ENCODE measurements around the gene HOXA6. TPM values are rescaled to one million over a fixed set of nuclear protein-coding genes. Genes with fewer than 3 reads are reported as not detected.
A peak's percentile ranks its signal among the peaks of the same experiment; 100 is the strongest.

The HOXA6 gene
- total RNA-seq, 2 experiments from 2014 or later = not detected

DNA sequence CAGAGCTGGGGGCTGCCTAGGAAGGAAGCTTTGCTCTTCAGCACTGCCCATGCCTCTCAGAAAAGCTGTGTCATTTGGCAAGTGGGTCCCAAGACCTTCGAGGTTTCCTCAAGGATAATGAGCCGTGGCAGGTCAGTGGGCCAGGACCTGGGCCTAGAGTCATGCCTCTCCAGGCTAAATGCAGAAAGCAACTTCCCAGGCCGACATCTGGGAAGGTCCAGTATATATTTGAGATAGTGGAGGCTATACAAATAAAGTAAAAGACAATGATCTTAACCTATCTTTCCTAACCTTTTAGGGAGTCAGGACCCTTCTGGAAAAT lies 28.9 kb upstream of the HOXA6 start:
- TF ChIP-seq, protein P1, sequence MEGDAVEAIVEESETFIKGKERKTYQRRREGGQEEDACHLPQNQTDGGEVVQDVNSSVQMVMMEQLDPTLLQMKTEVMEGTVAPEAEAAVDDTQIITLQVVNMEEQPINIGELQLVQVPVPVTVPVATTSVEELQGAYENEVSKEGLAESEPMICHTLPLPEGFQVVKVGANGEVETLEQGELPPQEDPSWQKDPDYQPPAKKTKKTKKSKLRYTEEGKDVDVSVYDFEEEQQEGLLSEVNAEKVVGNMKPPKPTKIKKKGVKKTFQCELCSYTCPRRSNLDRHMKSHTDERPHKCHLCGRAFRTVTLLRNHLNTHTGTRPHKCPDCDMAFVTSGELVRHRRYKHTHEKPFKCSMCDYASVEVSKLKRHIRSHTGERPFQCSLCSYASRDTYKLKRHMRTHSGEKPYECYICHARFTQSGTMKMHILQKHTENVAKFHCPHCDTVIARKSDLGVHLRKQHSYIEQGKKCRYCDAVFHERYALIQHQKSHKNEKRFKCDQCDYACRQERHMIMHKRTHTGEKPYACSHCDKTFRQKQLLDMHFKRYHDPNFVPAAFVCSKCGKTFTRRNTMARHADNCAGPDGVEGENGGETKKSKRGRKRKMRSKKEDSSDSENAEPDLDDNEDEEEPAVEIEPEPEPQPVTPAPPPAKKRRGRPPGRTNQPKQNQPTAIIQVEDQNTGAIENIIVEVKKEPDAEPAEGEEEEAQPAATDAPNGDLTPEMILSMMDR (IDR thresholded peaks at IDR 0.05) = no peak
- no peak overlapping the region for H3K4me3 Mint-ChIP-seq

DNA sequence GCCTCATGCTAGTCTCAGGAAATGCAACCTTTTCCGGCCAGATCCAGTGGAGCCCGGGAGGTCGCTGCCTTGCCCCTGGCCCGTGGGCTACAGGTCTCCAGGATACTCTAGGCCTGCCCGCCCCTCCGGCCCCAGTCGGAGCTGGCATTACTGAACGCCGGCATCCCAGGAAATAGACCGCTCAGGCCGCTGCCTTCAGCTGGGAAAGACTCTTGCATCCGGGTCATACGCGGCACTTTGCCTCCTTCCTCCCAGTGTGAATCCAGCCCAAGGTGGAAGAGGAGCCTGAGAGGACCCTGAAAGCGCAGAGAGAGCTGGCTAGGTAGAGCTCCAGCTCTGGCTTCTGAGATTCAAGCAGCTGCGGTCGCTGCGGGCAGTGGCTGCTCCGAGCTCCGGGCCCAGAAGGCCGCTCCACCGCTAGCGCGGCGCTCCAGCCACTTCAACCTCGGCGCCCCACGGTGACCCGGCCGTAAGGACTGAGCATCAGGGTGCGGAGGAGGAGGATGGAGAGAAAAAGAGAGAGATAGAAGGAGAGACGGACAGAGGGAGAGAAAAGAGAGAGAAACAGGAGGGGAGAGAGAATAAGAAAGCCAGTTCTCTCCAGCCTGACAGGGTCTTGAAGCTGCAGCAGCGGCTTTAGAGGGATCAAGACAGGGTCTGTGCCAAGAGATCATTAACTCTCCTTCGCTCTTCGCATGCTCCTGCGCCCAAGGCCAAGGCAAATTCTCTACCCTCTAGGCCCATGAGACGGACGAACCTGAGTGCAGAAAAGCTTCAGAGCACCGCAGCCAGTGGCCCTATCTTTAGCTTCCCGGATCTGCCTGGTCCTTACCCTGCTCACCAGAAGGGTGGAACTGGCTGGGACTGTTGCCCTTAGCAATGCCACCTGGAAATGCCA lies 28.3 kb upstream of the HOXA6 start:
- ATAC-seq (ENCODE audit: poor library complexity) = no peak
- no peaks in the 10 kb centered on the region for H3K9me3 Mint-ChIP-seq
- peaks cover 27% of the 10 kb centered on the region for H3K4me1 Mint-ChIP-seq (ENCODE audit: low read depth)
- peak in 2 of 14 experiments; percentile 10 to 27 for DNase-seq
- peaks cover 5 to 56% of the 10 kb centered on the region in 2 experiments for H3K9me3 ChIP-seq (ENCODE audit: control insufficient read depth in 1 of 2, insufficient read depth in 1 of 2, low read length in 2 of 2)
- intact Hi-C loops (cut with DNase I, micrococcal nuclease) = loop anchor here in 1 of 2 experiments (5.0 kb wide), 1 partner anchor 1224 kb away; no protein-coding TSS in a partner anchor
- TF ChIP-seq, protein P1 (IDR thresholded peaks at IDR 0.05) = no peak
- no peaks in the 10 kb centered on the region for H3K36me3 ChIP-seq (ENCODE audit: insufficient read depth, low read length)
- peaks cover 45% of the 10 kb centered on the region for H3K4me1 ChIP-seq (ENCODE audit: insufficient read depth, low read length)
- no peak overlapping the region for H3K4me3 Mint-ChIP-seq
- ChIA-PET POLR2A (interaction anchor here (1.0 kb wide), 2 partner anchors 9 to 10 kb away, joined by 3 read pairs; partner anchors contain the start of gene HOXA11), CTCF (interaction anchor here (1.2 to 2.2 kb wide), 2 partner anchors 25 to 1281 kb away, joined by 3 to 8 read pairs; no protein-coding TSS in a partner anchor)
- peaks cover 86% of the 10 kb centered on the region for H3K27me3 Mint-ChIP-seq
- H3K27me3 ChIP-seq (ENCODE audit: control insufficient read depth in 1 of 2, insufficient read depth in 2 of 2, low read length in 2 of 2) = peaks cover 76 to 95% of the 10 kb centered on the region in 2 experiments
- no peak overlapping the region for H3K27ac Mint-ChIP-seq
- no peak overlapping the region for H3K4me3 ChIP-seq (ENCODE audit: low read length)
- no peak overlapping the region for H3K27ac ChIP-seq (ENCODE audit: low read depth in 1 of 2, low read length in 2 of 2)
- H3K36me3 Mint-ChIP-seq (ENCODE audit: low read depth) = no peaks in the 10 kb centered on the region

More for the DNA sequence above, 28.9 kb upstream of the HOXA6 start:
- POLR2A ChIA-PET = interaction anchor here (1.0 kb wide), 2 partner anchors 8 to 10 kb away, joined by 3 read pairs; partner anchors contain the start of gene HOXA11
- Histone ChIP-seq H3K36me3 (ENCODE audit: insufficient read depth, low read length) (no peaks in the 10 kb centered on the region), H3K4me3 (ENCODE audit: low read length) (no peak overlapping the region), H3K27me3 (ENCODE audit: control insufficient read depth in 1 of 2, insufficient read depth in 2 of 2, low read length in 2 of 2) (peaks cover 71 to 93% of the 10 kb centered on the region in 2 experiments), H3K4me1 (ENCODE audit: insufficient read depth, low read length) (peaks cover 41% of the 10 kb centered on the region), H3K9me3 (ENCODE audit: control insufficient read depth in 1 of 2, insufficient read depth in 1 of 2, low read length in 2 of 2) (peaks cover under 1 to 52% of the 10 kb centered on the region in 2 experiments), H3K27ac (ENCODE audit: low read depth in 1 of 2, low read length in 2 of 2) (no peak overlapping the region)
- peaks cover 86% of the 10 kb centered on the region for H3K27me3 Mint-ChIP-seq
- peaks cover 21% of the 10 kb centered on the region for H3K4me1 Mint-ChIP-seq (ENCODE audit: low read depth)
- no peaks in the 10 kb centered on the region for H3K36me3 Mint-ChIP-seq (ENCODE audit: low read depth)
- CTCF ChIA-PET = interaction anchor here (1.2 to 2.2 kb wide), 2 partner anchors 26 to 1282 kb away, joined by 3 to 8 read pairs; no protein-coding TSS in a partner anchor
- H3K27ac Mint-ChIP-seq = no peak overlapping the region
- intact Hi-C loops (cut with DNase I, micrococcal nuclease) = loop anchor here in 1 of 2 experiments (5.0 kb wide), 1 partner anchor 1224 kb away; no protein-coding TSS in a partner anchor
- ATAC-seq (ENCODE audit: poor library complexity) = no peak
- no peaks in the 10 kb centered on the region for H3K9me3 Mint-ChIP-seq
- DNase-seq = no peak

DNA sequence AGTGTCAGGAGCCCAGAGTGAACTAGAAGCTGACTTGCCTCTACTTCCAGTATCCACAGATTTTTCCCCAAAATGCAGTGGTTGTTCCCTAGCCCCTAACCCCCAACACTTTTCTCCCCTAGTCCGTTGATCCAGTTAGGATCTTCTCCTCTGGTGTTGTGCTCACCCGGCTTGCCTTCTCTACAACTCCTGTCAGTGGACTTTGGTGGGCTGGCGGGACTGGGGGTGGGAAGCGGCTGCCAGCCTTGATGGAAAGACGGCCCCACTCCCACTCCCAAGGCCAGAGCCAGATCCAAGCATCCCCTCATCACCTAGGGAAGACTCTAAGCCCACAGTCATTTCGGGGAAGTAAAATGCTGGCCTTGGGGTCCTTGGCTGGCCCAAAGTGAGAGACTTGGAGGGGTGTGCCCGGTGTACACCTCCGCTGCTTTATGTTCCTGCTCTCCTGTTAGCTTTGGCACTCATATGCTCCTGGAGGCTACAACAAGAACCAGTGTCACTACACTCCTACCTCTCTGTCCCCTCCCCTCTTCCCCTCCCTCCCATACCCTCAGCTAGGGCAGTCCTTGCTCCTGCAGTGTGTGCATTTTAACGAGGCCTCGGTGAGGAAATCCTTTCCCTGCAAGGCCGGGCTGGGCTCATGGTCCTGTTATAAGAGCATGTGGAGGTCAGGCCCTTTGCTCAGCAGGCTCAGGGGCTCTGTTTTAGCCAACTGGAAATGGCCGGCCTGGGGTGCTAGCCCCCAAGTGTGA lies 27.5 kb upstream of the HOXA6 start:
- no peaks in the 10 kb centered on the region for H3K36me3 ChIP-seq (ENCODE audit: insufficient read depth, low read length)
- H3K27ac ChIP-seq (ENCODE audit: low read depth in 1 of 2, low read length in 2 of 2) = no peak overlapping the region
- ChIA-PET CTCF (interaction anchor here (0.9 kb wide), 1 partner anchor 24 kb away, joined by 3 read pairs; no protein-coding TSS in a partner anchor), POLR2A (interaction anchor here (0.7 kb wide), 1 partner anchor 9 kb away, joined by 3 read pairs; no protein-coding TSS in a partner anchor)
- H3K27me3 Mint-ChIP-seq = peaks cover 88% of the 10 kb centered on the region
- peaks cover 47% of the 10 kb centered on the region for H3K4me1 ChIP-seq (ENCODE audit: insufficient read depth, low read length)
- H3K4me1 Mint-ChIP-seq (ENCODE audit: low read depth) = peaks cover 33% of the 10 kb centered on the region
- peaks cover 73 to 95% of the 10 kb centered on the region in 2 experiments for H3K27me3 ChIP-seq (ENCODE audit: control insufficient read depth in 1 of 2, insufficient read depth in 2 of 2, low read length in 2 of 2)
- TF ChIP-seq, protein P1 (IDR thresholded peaks at IDR 0.05) = no peak
- peak in 3 of 14 experiments; percentile 0 to 32 (median 6) for DNase-seq
- no peak overlapping the region for H3K27ac Mint-ChIP-seq
- intact Hi-C loops (cut with DNase I, micrococcal nuclease) = loop anchor here in 1 of 2 experiments (5.0 kb wide), 1 partner anchor 1223 kb away; no protein-coding TSS in a partner anchor
- H3K4me3 Mint-ChIP-seq = peak overlapping the region; percentile 65
- H3K9me3 ChIP-seq (ENCODE audit: control insufficient read depth in 1 of 2, insufficient read depth in 1 of 2, low read length in 2 of 2) = peaks cover 5 to 50% of the 10 kb centered on the region in 2 experiments
- no peaks in the 10 kb centered on the region for H3K36me3 Mint-ChIP-seq (ENCODE audit: low read depth)
- ATAC-seq (ENCODE audit: poor library complexity) = no peak
- H3K9me3 Mint-ChIP-seq = no peaks in the 10 kb centered on the region
- no peak overlapping the region for H3K4me3 ChIP-seq (ENCODE audit: low read length)

All from CD4-positive, alpha-beta T cell (primary cell).